A673 (cell line): ENCODE data around the gene TNS3.

ENCODE experiments used
- CTCF ChIP-seq: fragments of 300-800, 200-600 bp; sonication (generic); conservative IDR thresholded peaks from 2 replicates; pipeline ENCODE4 v1.5.1; 2017; ENCODE audit warnings: low read depth, mild to moderate bottlenecking, antibody characterized with exemption, low read length, moderate library complexity, mixed read lengths
- EZH2 ChIP-seq: fragments of 200-600 bp; sonication (generic); IDR thresholded peaks from 2 replicates; pipeline ENCODE4 v1.6.1; 2017; ENCODE audit warnings: borderline replicate concordance, low read depth, mild to moderate bottlenecking, mixed read lengths, antibody characterized with exemption, low read length; ENCODE audit not compliant: poor library complexity, severe bottlenecking

DNA sequence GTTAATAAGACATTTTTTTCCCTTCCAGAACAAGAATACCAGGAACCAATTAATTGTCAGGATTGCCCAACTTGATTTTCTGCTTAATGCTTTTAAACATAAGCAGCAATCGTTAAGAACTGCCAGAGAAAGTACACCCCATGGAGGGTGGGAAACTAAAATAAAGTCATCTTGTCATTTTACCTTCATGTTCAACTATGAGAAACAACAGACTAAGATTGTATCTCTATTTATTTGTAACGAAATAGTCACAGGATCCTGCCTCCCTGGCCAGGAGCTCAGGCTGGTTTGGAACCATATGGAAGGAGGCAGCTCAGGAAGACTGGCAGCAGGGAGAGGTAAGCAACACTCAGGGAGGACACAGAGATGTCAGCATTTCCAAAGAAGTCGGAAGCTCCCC is 129.6 kb downstream of the TNS3 start:
- TF ChIP-seq CTCF (no peak), EZH2 (no peak)
